ENCODE results near the gene NCOR2. TPM values are rescaled to one million over a fixed set of nuclear protein-coding genes. Genes with fewer than 3 reads are reported as not detected.

Gene NCOR2
- total RNA-seq, 1 donor from 2014 or later = 132 TPM

GRCh38 chr12:124582108-124582424 is 14.7 kb upstream of the NCOR2 start:
- DNase-seq (ENCODE audit: low spot score) = no peak
- no peak for TF ChIP-seq CTCF (IDR thresholded peaks at IDR 0.05; ENCODE audit: unreplicated experiment)
- Mint-ChIP-seq H3K9me3 (ENCODE audit: unreplicated experiment) (no peaks in the 10 kb centered on the region), H3K4me3 (ENCODE audit: unreplicated experiment) (no peak overlapping the region), H3K4me1 (ENCODE audit: unreplicated experiment) (peaks cover 11% of the 10 kb centered on the region), H3K27me3 (ENCODE audit: unreplicated experiment) (peaks cover 2% of the 10 kb centered on the region), H3K36me3 (ENCODE audit: low read depth, unreplicated experiment) (no peaks in the 10 kb centered on the region), H3K27ac (ENCODE audit: unreplicated experiment) (no peak overlapping the region)

- Mint-ChIP-seq H3K9me3 (ENCODE audit: unreplicated experiment) (no peaks in the 10 kb centered on the region), H3K36me3 (ENCODE audit: low read depth, unreplicated experiment) (no peaks in the 10 kb centered on the region), H3K4me1 (ENCODE audit: unreplicated experiment) (peaks cover 11% of the 10 kb centered on the region), H3K4me3 (ENCODE audit: unreplicated experiment) (no peak overlapping the region), H3K27ac (ENCODE audit: unreplicated experiment) (no peak overlapping the region), H3K27me3 (ENCODE audit: unreplicated experiment) (peaks cover 2% of the 10 kb centered on the region)
- no peak for DNase-seq (ENCODE audit: low spot score)
- no peak for TF ChIP-seq CTCF (IDR thresholded peaks at IDR 0.05; ENCODE audit: unreplicated experiment)
Measured at GRCh38 chr12:124581307-124582107, 14.1 kb upstream of the NCOR2 start.

- no peaks in the 10 kb centered on the region for H3K36me3 Mint-ChIP-seq (ENCODE audit: low read depth, unreplicated experiment)
- no peak for DNase-seq (ENCODE audit: low spot score)
- H3K4me3 Mint-ChIP-seq (ENCODE audit: unreplicated experiment) = no peak overlapping the region
- peaks cover 11% of the 10 kb centered on the region for H3K4me1 Mint-ChIP-seq (ENCODE audit: unreplicated experiment)
- H3K27ac Mint-ChIP-seq (ENCODE audit: unreplicated experiment) = no peak overlapping the region
- no peak for TF ChIP-seq CTCF (IDR thresholded peaks at IDR 0.05; ENCODE audit: unreplicated experiment)
- peaks cover 7% of the 10 kb centered on the region for H3K27me3 Mint-ChIP-seq (ENCODE audit: unreplicated experiment)
- no peaks in the 10 kb centered on the region for H3K9me3 Mint-ChIP-seq (ENCODE audit: unreplicated experiment)
Measured at GRCh38 chr12:124579921-124580517, 12.6 kb upstream of the NCOR2 start.

GRCh38 chr12:124578854-124579253 is 11.4 kb upstream of the NCOR2 start:
- H3K9me3 Mint-ChIP-seq (ENCODE audit: unreplicated experiment) = no peaks in the 10 kb centered on the region
- no peak overlapping the region for H3K27ac Mint-ChIP-seq (ENCODE audit: unreplicated experiment)
- no peak overlapping the region for H3K4me3 Mint-ChIP-seq (ENCODE audit: unreplicated experiment)
- H3K36me3 Mint-ChIP-seq (ENCODE audit: low read depth, unreplicated experiment) = no peaks in the 10 kb centered on the region
- H3K4me1 Mint-ChIP-seq (ENCODE audit: unreplicated experiment) = peaks cover 12% of the 10 kb centered on the region
- no peak for TF ChIP-seq CTCF (IDR thresholded peaks at IDR 0.05; ENCODE audit: unreplicated experiment)
- peaks cover 8% of the 10 kb centered on the region for H3K27me3 Mint-ChIP-seq (ENCODE audit: unreplicated experiment)
- DNase-seq (ENCODE audit: low spot score) = no peak

GRCh38 chr12:124578445-124578844 is 11.0 kb upstream of the NCOR2 start:
- Mint-ChIP-seq H3K27me3 (ENCODE audit: unreplicated experiment) (peaks cover 7% of the 10 kb centered on the region), H3K4me3 (ENCODE audit: unreplicated experiment) (no peak overlapping the region), H3K36me3 (ENCODE audit: low read depth, unreplicated experiment) (no peaks in the 10 kb centered on the region), H3K27ac (ENCODE audit: unreplicated experiment) (no peak overlapping the region), H3K9me3 (ENCODE audit: unreplicated experiment) (no peaks in the 10 kb centered on the region), H3K4me1 (ENCODE audit: unreplicated experiment) (peaks cover 15% of the 10 kb centered on the region)
- no peak for TF ChIP-seq CTCF (IDR thresholded peaks at IDR 0.05; ENCODE audit: unreplicated experiment)
- no peak for DNase-seq (ENCODE audit: low spot score)

All from endothelial cell (in vitro differentiated cells).